Measurements from ENCODE around the gene CLDN25. TPM values are rescaled to one million over a fixed set of nuclear protein-coding genes. Genes with fewer than 3 reads are reported as not detected.

Gene CLDN25
- total and polyA plus RNA-seq, 2 experiments from 2014 or later = not detected

DNA sequence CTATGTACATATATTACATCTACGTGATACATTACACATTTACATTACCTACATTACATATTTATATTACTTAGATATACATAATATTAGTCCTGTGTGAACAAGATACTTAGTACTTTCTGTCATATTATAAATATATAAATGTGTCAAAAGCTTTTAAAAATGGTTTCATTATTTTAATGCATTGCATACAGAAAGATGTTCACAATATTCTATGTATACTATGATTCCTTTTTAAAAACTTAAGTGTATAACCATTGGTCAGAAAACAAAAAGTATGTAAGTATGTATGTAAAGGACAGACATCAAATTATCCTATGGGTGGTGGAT lies 5.5 kb upstream of the CLDN25 start (continued):
- TF ChIP-seq, protein P1, sequence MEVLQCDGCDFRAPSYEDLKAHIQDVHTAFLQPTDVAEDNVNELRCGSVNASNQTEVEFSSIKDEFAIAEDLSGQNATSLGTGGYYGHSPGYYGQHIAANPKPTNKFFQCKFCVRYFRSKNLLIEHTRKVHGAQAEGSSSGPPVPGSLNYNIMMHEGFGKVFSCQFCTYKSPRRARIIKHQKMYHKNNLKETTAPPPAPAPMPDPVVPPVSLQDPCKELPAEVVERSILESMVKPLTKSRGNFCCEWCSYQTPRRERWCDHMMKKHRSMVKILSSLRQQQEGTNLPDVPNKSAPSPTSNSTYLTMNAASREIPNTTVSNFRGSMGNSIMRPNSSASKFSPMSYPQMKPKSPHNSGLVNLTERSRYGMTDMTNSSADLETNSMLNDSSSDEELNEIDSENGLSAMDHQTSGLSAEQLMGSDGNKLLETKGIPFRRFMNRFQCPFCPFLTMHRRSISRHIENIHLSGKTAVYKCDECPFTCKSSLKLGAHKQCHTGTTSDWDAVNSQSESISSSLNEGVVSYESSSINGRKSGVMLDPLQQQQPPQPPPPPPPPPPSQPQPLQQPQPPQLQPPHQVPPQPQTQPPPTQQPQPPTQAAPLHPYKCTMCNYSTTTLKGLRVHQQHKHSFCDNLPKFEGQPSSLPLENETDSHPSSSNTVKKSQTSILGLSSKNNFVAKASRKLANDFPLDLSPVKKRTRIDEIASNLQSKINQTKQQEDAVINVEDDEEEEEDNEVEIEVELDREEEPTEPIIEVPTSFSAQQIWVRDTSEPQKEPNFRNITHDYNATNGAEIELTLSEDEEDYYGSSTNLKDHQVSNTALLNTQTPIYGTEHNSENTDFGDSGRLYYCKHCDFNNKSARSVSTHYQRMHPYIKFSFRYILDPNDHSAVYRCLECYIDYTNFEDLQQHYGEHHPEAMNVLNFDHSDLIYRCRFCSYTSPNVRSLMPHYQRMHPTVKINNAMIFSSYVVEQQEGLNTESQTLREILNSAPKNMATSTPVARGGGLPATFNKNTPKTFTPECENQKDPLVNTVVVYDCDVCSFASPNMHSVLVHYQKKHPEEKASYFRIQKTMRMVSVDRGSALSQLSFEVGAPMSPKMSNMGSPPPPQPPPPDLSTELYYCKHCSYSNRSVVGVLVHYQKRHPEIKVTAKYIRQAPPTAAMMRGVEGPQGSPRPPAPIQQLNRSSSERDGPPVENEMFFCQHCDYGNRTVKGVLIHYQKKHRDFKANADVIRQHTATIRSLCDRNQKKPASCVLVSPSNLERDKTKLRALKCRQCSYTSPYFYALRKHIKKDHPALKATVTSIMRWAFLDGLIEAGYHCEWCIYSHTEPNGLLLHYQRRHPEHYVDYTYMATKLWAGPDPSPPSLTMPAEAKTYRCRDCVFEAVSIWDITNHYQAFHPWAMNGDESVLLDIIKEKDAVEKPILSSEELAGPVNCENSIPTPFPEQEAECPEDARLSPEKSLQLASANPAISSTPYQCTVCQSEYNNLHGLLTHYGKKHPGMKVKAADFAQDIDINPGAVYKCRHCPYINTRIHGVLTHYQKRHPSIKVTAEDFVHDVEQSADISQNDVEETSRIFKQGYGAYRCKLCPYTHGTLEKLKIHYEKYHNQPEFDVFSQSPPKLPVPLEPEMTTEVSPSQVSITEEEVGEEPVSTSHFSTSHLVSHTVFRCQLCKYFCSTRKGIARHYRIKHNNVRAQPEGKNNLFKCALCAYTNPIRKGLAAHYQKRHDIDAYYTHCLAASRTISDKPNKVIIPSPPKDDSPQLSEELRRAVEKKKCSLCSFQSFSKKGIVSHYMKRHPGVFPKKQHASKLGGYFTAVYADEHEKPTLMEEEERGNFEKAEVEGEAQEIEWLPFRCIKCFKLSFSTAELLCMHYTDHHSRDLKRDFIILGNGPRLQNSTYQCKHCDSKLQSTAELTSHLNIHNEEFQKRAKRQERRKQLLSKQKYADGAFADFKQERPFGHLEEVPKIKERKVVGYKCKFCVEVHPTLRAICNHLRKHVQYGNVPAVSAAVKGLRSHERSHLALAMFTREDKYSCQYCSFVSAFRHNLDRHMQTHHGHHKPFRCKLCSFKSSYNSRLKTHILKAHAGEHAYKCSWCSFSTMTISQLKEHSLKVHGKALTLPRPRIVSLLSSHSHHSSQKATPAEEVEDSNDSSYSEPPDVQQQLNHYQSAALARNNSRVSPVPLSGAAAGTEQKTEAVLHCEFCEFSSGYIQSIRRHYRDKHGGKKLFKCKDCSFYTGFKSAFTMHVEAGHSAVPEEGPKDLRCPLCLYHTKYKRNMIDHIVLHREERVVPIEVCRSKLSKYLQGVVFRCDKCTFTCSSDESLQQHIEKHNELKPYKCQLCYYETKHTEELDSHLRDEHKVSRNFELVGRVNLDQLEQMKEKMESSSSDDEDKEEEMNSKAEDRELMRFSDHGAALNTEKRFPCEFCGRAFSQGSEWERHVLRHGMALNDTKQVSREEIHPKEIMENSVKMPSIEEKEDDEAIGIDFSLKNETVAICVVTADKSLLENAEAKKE (CRISPR knock-in tag; IDR thresholded peaks at IDR 0.05) = no peak
- TF ChIP-seq JUNB (IDR thresholded peaks at IDR 0.05; ENCODE audit: unreplicated experiment) (no peak), EZH2phosphoT487 (IDR thresholded peaks at IDR 0.05; ENCODE audit: unreplicated experiment) (no peak), POLR2AphosphoS5 (IDR thresholded peaks at IDR 0.05; ENCODE audit: low read depth) (no peak)

DNA sequence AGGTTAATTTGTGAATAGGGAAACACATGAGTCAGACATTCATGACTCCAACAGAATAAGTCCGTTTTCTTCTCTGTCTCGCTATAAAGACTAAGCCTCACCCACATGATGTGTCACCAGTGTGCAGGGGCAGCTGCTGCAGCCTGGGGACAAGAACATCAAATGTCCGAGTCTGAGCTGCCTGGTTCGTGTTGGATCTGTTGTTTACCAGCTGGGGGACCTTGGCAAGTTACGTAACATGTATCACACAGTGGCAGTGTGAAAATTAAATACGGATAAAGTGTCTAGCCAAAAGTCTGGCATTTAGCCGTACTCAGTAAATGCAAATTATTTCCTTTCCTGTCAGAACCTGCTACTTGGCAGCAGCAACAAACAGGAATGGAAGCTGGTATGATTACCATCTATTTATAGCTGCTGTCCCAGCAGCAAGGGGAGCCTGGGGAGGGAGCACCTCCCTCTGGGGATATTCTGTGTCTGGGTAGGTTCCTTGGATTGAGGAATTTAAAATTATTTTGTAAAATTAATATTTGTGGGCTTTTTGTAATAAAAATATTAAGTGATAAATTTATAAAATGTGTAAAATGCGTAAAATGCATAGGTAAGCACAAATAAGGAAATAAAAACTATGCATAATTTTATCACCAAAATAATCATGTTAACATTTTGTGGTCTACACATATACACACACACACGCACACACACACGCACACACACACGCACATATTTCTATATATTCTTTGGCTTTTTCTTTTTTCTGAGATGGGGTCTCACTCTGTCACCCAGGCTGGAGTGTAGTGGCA lies 1.3 kb upstream of the CLDN25 start:
- no peaks in the 10 kb centered on the region for H3K4me1 Mint-ChIP-seq
- H3K36me3 ChIP-seq (ENCODE audit: insufficient read depth) = no peaks in the 10 kb centered on the region
- H3K4me3 Mint-ChIP-seq = no peak overlapping the region
- ATAC-seq (no peak), DNase-seq (ENCODE audit: low spot score) (no peak)
- no peaks in the 10 kb centered on the region for H3K4me1 ChIP-seq (ENCODE audit: insufficient read depth)
- no peaks in the 10 kb centered on the region for H3F3A ChIP-seq (replicated peaks; ENCODE audit: low read depth)
- no peaks in the 10 kb centered on the region for H4K20me1 ChIP-seq (replicated peaks; ENCODE audit: insufficient read depth)
- H3K9me2 ChIP-seq (ENCODE audit: insufficient read depth) = no peaks in the 10 kb centered on the region
- H3K27me3 Mint-ChIP-seq (ENCODE audit: insufficient read depth, low read depth, poor library complexity) = no peaks in the 10 kb centered on the region
- no peaks in the 10 kb centered on the region for H3K9me3 Mint-ChIP-seq
- no peaks in the 10 kb centered on the region for H3K36me3 Mint-ChIP-seq (ENCODE audit: low read depth)
- H2AFZ ChIP-seq = no peak overlapping the region
- no peak overlapping the region for H3K27ac Mint-ChIP-seq
- no peak overlapping the region for H3K27ac ChIP-seq (ENCODE audit: low read depth)
- H3K27me3 ChIP-seq (ENCODE audit: insufficient read depth) = no peaks in the 10 kb centered on the region
- H3K79me2 ChIP-seq (replicated peaks; ENCODE audit: insufficient read depth) = no peaks in the 10 kb centered on the region
- H3K4me2 ChIP-seq = no peak overlapping the region
- H3K4me3 ChIP-seq = no peak overlapping the region
- TF ChIP-seq, protein P2, sequence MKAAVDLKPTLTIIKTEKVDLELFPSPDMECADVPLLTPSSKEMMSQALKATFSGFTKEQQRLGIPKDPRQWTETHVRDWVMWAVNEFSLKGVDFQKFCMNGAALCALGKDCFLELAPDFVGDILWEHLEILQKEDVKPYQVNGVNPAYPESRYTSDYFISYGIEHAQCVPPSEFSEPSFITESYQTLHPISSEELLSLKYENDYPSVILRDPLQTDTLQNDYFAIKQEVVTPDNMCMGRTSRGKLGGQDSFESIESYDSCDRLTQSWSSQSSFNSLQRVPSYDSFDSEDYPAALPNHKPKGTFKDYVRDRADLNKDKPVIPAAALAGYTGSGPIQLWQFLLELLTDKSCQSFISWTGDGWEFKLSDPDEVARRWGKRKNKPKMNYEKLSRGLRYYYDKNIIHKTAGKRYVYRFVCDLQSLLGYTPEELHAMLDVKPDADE (IDR thresholded peaks at IDR 0.05) = no peak
- no peak for TF ChIP-seq EZH2phosphoT487 (IDR thresholded peaks at IDR 0.05; ENCODE audit: unreplicated experiment)
- TF ChIP-seq POLR2AphosphoS5 (IDR thresholded peaks at IDR 0.05; ENCODE audit: low read depth) = no peak
- TF ChIP-seq, protein P1 (CRISPR knock-in tag; IDR thresholded peaks at IDR 0.05) = no peak

All from GM23338 (cell line).